ENCODE measurements around the gene NR1H3. TPM values are rescaled to one million over a fixed set of nuclear protein-coding genes. Genes with fewer than 3 reads are reported as not detected.

The NR1H3 gene
- total RNA-seq, 1 donor from 2014 or later: 14.2 TPM

DNA sequence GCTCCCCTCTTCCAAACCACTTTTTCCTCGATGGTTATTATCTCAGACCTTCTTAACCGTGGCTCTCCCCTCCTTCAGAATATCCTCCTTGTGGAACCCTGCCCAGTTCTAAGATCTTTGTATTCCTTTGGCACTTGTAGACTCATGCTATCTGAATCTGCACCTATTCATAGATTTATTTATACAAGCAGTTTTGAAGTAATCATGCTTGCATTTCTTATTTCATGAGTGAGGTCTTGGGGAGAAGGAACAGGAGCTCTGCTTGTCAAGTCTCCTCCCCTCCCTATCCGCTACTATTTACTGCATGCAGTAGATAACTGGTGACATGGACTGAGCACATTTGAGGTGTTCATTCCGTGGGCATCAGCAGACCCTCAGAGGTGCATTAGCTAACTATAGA is 6.7 kb downstream of the NR1H3 start:
- TF ChIP-seq, protein P1, sequence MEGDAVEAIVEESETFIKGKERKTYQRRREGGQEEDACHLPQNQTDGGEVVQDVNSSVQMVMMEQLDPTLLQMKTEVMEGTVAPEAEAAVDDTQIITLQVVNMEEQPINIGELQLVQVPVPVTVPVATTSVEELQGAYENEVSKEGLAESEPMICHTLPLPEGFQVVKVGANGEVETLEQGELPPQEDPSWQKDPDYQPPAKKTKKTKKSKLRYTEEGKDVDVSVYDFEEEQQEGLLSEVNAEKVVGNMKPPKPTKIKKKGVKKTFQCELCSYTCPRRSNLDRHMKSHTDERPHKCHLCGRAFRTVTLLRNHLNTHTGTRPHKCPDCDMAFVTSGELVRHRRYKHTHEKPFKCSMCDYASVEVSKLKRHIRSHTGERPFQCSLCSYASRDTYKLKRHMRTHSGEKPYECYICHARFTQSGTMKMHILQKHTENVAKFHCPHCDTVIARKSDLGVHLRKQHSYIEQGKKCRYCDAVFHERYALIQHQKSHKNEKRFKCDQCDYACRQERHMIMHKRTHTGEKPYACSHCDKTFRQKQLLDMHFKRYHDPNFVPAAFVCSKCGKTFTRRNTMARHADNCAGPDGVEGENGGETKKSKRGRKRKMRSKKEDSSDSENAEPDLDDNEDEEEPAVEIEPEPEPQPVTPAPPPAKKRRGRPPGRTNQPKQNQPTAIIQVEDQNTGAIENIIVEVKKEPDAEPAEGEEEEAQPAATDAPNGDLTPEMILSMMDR (conservative IDR thresholded peaks at IDR 0.05): no peak
- no peak for DNase-seq (ENCODE audit: extremely low spot score, unreplicated experiment)
- no peaks in the 10 kb centered on the region for H3K9me3 Mint-ChIP-seq
- no peaks in the 10 kb centered on the region for H3K27me3 Mint-ChIP-seq
- H3K4me3 Mint-ChIP-seq: no peak overlapping the region
- no peaks in the 10 kb centered on the region for H3K36me3 Mint-ChIP-seq
- H3K4me1 Mint-ChIP-seq (ENCODE audit: unreplicated experiment): peaks cover 21% of the 10 kb centered on the region
- no peak overlapping the region for H3K27ac Mint-ChIP-seq

DNA sequence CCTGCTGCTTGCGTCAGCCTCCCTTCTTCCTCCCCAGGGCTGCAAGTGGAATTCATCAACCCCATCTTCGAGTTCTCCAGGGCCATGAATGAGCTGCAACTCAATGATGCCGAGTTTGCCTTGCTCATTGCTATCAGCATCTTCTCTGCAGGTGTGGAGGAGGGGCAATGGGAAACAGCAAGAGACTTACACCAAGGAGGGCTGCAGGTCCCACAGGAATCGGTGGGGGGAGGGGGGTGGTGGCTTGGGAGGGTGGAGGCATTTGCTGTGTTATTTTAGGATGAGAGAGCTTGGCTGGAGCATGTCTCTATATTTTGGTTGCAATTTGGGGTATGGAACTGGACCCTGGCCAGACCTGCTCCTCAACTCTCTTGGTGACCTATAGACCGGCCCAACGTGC is 10.1 kb downstream of the NR1H3 start:
- TF ChIP-seq, protein P1 (conservative IDR thresholded peaks at IDR 0.05): no peak
- Mint-ChIP-seq H3K4me3 (peak overlapping the region; percentile 91), H3K27me3 (no peaks in the 10 kb centered on the region), H3K27ac (peak overlapping the region; percentile 99), H3K4me1 (ENCODE audit: unreplicated experiment) (peaks cover 40% of the 10 kb centered on the region), H3K36me3 (no peaks in the 10 kb centered on the region), H3K9me3 (no peaks in the 10 kb centered on the region)
- DNase-seq (ENCODE audit: extremely low spot score, unreplicated experiment): no peak

DNA sequence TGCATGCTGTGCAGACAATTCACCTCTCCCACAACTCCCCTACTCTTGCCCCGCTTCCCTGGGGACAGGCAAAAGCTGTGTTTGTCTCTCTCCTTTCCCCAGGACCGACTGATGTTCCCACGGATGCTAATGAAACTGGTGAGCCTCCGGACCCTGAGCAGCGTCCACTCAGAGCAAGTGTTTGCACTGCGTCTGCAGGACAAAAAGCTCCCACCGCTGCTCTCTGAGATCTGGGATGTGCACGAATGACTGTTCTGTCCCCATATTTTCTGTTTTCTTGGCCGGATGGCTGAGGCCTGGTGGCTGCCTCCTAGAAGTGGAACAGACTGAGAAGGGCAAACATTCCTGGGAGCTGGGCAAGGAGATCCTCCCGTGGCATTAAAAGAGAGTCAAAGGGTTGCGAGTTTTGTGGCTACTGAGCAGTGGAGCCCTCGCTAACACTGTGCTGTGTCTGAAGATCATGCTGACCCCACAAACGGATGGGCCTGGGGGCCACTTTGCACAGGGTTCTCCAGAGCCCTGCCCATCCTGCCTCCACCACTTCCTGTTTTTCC is 10.7 kb downstream of the NR1H3 start:
- H3K9me3 Mint-ChIP-seq: no peaks in the 10 kb centered on the region
- peak overlapping the region; percentile 99 for H3K27ac Mint-ChIP-seq
- H3K4me3 Mint-ChIP-seq: peak overlapping the region; percentile 91
- H3K27me3 Mint-ChIP-seq: no peaks in the 10 kb centered on the region
- peaks cover 42% of the 10 kb centered on the region for H3K4me1 Mint-ChIP-seq (ENCODE audit: unreplicated experiment)
- TF ChIP-seq, protein P1 (conservative IDR thresholded peaks at IDR 0.05): no peak
- no peaks in the 10 kb centered on the region for H3K36me3 Mint-ChIP-seq
- no peak for DNase-seq (ENCODE audit: extremely low spot score, unreplicated experiment)

DNA sequence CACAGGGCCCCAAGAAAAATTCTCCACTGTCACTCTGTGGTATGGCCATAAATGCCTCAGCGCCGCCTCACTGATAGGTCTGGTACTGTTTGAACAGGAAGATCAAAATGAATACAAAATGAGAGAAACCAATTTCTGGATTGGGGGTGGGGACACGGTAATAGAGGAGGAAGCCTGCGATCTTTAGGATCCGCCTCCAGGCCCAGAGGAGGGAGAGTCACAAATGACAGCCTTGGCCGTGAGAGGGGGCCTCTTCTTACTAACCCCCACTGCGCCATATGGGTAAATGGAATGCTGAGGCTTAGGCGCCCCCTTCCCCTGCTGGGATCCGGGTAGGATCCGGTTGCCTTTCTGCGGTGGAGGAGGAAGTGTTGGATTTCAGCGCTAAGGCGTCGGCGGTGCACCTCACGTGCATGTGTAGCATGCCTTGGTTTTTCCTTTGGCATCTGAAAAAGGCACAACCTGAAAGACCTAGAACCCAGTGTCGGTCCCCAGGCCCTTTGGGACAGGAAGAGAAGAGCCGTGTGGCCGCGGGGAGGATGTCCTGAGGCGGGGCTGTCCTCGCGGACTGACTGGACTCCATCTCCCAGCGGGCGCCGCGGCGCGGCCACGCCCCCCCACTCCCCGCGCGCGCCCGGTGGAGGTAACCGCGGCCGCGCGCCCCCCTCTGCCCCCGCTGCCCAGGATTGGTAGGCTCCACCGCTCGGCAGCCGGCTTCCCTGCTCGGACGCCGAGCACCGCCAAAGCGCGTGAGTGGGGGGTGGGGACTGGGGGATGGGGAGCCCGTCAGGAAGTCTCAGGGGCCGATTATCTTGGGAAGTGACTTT is 11.4 kb downstream of the NR1H3 start:
- TF ChIP-seq, protein P1 (conservative IDR thresholded peaks at IDR 0.05): peak; percentile 44
- Mint-ChIP-seq H3K4me1 (ENCODE audit: unreplicated experiment) (peaks cover 42% of the 10 kb centered on the region), H3K27ac (peak overlapping the region; percentile 99), H3K36me3 (no peaks in the 10 kb centered on the region), H3K9me3 (no peaks in the 10 kb centered on the region), H3K4me3 (peak overlapping the region; percentile 91), H3K27me3 (no peaks in the 10 kb centered on the region)
- DNase-seq (ENCODE audit: extremely low spot score, unreplicated experiment): peak; percentile 91

DNA sequence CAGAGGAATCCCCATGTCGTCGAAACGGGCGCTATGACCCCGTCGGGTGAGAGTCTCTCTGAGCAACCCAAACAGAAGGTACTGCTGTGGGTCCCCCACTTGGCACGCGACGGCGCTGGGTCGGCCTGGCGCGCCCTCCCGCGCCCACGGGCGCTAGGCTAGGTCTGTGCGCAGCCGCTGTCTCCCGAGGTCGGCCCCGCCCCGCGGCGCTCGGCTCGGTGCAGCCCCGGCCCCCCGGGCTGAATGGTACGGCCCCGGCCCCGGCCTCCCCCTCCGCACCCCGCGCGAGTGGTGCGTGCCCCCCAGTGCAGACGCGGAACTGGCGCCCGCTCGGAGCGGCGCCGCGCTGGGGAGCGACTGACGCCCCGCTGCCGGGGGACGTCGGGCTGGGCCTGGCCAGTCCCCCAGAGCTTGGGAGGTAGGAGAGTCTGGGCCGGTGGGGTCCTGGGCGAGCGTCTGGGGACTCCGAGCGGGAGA is 12.1 kb downstream of the NR1H3 start, which contains the start of gene MADD:
MADD (plus strand) TSS at position 305 of the 477 bp plus-strand sequence.
- Mint-ChIP-seq H3K9me3 (no peaks in the 10 kb centered on the region), H3K27ac (peak within 1 kb of the TSS; percentile 99), H3K27me3 (no peaks in the 10 kb centered on the region), H3K36me3 (no peaks in the 10 kb centered on the region), H3K4me1 (ENCODE audit: unreplicated experiment) (peaks cover 42% of the 10 kb centered on the region), H3K4me3 (peak within 1 kb of the TSS; percentile 91)
- peak; percentile 87 for DNase-seq (ENCODE audit: extremely low spot score, unreplicated experiment)
- TF ChIP-seq, protein P1 (conservative IDR thresholded peaks at IDR 0.05): no peak

Data from type B pancreatic cell (in vitro differentiated cells).